Measurements from ENCODE around the gene SV2B. TPM values are rescaled to one million over a fixed set of nuclear protein-coding genes. Genes with fewer than 3 reads are reported as not detected.

The SV2B gene, protein sequence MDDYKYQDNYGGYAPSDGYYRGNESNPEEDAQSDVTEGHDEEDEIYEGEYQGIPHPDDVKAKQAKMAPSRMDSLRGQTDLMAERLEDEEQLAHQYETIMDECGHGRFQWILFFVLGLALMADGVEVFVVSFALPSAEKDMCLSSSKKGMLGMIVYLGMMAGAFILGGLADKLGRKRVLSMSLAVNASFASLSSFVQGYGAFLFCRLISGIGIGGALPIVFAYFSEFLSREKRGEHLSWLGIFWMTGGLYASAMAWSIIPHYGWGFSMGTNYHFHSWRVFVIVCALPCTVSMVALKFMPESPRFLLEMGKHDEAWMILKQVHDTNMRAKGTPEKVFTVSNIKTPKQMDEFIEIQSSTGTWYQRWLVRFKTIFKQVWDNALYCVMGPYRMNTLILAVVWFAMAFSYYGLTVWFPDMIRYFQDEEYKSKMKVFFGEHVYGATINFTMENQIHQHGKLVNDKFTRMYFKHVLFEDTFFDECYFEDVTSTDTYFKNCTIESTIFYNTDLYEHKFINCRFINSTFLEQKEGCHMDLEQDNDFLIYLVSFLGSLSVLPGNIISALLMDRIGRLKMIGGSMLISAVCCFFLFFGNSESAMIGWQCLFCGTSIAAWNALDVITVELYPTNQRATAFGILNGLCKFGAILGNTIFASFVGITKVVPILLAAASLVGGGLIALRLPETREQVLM
- polyA plus RNA-seq (2013), result not detected in 2 replicates

- H4K12ac ChIP-seq (ENCODE audit: low read depth, low read length), result no peak within 1 kb of the TSS
- H3K79me2 ChIP-seq (ENCODE audit: control insufficient read depth, insufficient read depth, low read length, poor library complexity), result no peaks in the 10 kb centered on the region
- H3K4me3 ChIP-seq (ENCODE audit: low read depth, low read length), result no peak within 1 kb of the TSS
- no peak within 1 kb of the TSS for H2BK5ac ChIP-seq (ENCODE audit: low read depth, low read length, poor library complexity)
- no CpG with 5 or more reads among the region's 64 CpGs for WGBS (ENCODE audit: extremely low coverage, insufficient coverage, insufficient read length)
- no peak within 1 kb of the TSS for H2BK120ac ChIP-seq (ENCODE audit: insufficient read depth, low read length, poor library complexity)
- no peak within 1 kb of the TSS for H3K4ac ChIP-seq (ENCODE audit: low read depth, low read length)
- peaks cover 35% of the 10 kb centered on the region for H3K27me3 ChIP-seq (ENCODE audit: insufficient read depth, low read length)
- no peaks in the 10 kb centered on the region for H3K36me3 ChIP-seq (ENCODE audit: control insufficient read depth in 1 of 2, insufficient read depth in 2 of 2, low read length in 2 of 2)
- no peaks in the 10 kb centered on the region for H3K79me1 ChIP-seq (ENCODE audit: low read length)
- peak within 1 kb of the TSS; percentile 37 for H3K23ac ChIP-seq (ENCODE audit: low read length)
- no peak within 1 kb of the TSS for H3K18ac ChIP-seq (ENCODE audit: low read length)
- peaks cover 0 to 9% of the 10 kb centered on the region in 2 experiments for H3K4me1 ChIP-seq (ENCODE audit: control insufficient read depth in 1 of 2, insufficient read depth in 2 of 2, low read length in 2 of 2)
- peaks cover 4% of the 10 kb centered on the region for H3K9me3 ChIP-seq (ENCODE audit: insufficient read depth, low read depth, low read length)
- no peak within 1 kb of the TSS for H3K14ac ChIP-seq (ENCODE audit: low read length)
- H4K91ac ChIP-seq (ENCODE audit: low read depth, low read length), result no peak within 1 kb of the TSS
- H4K8ac ChIP-seq (ENCODE audit: low read depth, low read length), result no peak within 1 kb of the TSS
- H2AK5ac ChIP-seq (ENCODE audit: low read length), result no peak within 1 kb of the TSS
- H3K9ac ChIP-seq (ENCODE audit: low read length), result no peak within 1 kb of the TSS
- H3K27ac ChIP-seq (ENCODE audit: low read depth, low read length), result no peak within 1 kb of the TSS
- DNase-seq, result peak; percentile 25 to 50
- peak within 1 kb of the TSS; percentile 60 for H3K4me2 ChIP-seq (ENCODE audit: low read length)
- no peak within 1 kb of the TSS for H2BK12ac ChIP-seq (ENCODE audit: low read length)
- H2AFZ ChIP-seq (ENCODE audit: insufficient read depth, low read length, poor library complexity), result no peak within 1 kb of the TSS
These were observed at the start of gene SV2B for GRCh38 chr15:91099995-91100813. SV2B (plus strand) TSS chr15:91100257; CDS start chr15:91226264, 126,007 bp downstream.

DNA sequence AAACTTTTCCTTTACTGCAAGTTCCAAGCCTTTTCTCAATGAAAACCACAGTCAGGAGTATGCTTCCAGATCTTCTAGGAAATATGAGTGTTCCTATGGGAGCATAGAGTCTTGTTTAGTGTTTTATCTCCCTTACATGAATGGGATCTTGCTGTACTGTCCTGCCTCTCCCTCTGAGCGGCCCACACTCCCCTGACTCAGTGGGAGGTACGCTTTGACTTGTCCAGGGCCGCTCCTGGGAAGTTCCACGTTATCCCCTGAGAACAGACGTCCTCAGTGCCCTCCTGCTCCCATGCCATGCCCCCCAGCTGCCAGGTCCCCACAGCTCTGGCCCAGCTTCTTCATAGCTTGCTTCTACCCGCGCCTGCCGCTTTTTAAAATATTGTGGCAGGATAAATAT lies 48.8 kb upstream of the SV2B start:
- Histone ChIP-seq H3K18ac (ENCODE audit: low read length) (no peak overlapping the region), H2BK5ac (ENCODE audit: low read depth, low read length, poor library complexity) (no peak overlapping the region), H3K4me3 (ENCODE audit: low read depth, low read length) (no peak overlapping the region), H2BK120ac (ENCODE audit: insufficient read depth, low read length, poor library complexity) (no peak overlapping the region), H3K4me1 (ENCODE audit: control insufficient read depth in 1 of 2, insufficient read depth in 2 of 2, low read length in 2 of 2) (no peaks in the 10 kb centered on the region), H2AFZ (ENCODE audit: insufficient read depth, low read length, poor library complexity) (no peak overlapping the region), H4K91ac (ENCODE audit: low read depth, low read length) (no peak overlapping the region), H3K27ac (ENCODE audit: low read depth, low read length) (no peak overlapping the region), H3K79me2 (ENCODE audit: control insufficient read depth, insufficient read depth, low read length, poor library complexity) (no peaks in the 10 kb centered on the region), H2AK5ac (ENCODE audit: low read length) (no peak overlapping the region), H3K36me3 (ENCODE audit: control insufficient read depth in 1 of 2, insufficient read depth in 2 of 2, low read length in 2 of 2) (no peaks in the 10 kb centered on the region), H3K9me3 (ENCODE audit: insufficient read depth, low read depth, low read length) (no peaks in the 10 kb centered on the region), H3K23ac (ENCODE audit: low read length) (no peak overlapping the region), H3K27me3 (ENCODE audit: insufficient read depth, low read length) (peaks cover 2% of the 10 kb centered on the region), H3K4ac (ENCODE audit: low read depth, low read length) (no peak overlapping the region), H3K14ac (ENCODE audit: low read length) (no peak overlapping the region), H3K9ac (ENCODE audit: low read length) (no peak overlapping the region), H4K12ac (ENCODE audit: low read depth, low read length) (no peak overlapping the region), H3K4me2 (ENCODE audit: low read length) (no peak overlapping the region), H3K79me1 (ENCODE audit: low read length) (no peaks in the 10 kb centered on the region), H4K8ac (ENCODE audit: low read depth, low read length) (no peak overlapping the region), H2BK12ac (ENCODE audit: low read length) (no peak overlapping the region)
- no peak for DNase-seq
- no CpG with 5 or more reads among the region's 8 CpGs for WGBS (ENCODE audit: extremely low coverage, insufficient coverage, insufficient read length)

- no peaks in the 10 kb centered on the region for H3K79me1 ChIP-seq (ENCODE audit: low read length)
- no peak overlapping the region for H4K91ac ChIP-seq (ENCODE audit: low read depth, low read length)
- no peak overlapping the region for H3K23ac ChIP-seq (ENCODE audit: low read length)
- H3K14ac ChIP-seq (ENCODE audit: low read length), result no peak overlapping the region
- no peak overlapping the region for H2AFZ ChIP-seq (ENCODE audit: insufficient read depth, low read length, poor library complexity)
- H3K27ac ChIP-seq (ENCODE audit: low read depth, low read length), result no peak overlapping the region
- no peak overlapping the region for H2BK120ac ChIP-seq (ENCODE audit: insufficient read depth, low read length, poor library complexity)
- no peaks in the 10 kb centered on the region for H3K36me3 ChIP-seq (ENCODE audit: control insufficient read depth in 1 of 2, insufficient read depth in 2 of 2, low read length in 2 of 2)
- H3K27me3 ChIP-seq (ENCODE audit: insufficient read depth, low read length), result peaks cover 2% of the 10 kb centered on the region
- H3K4me3 ChIP-seq (ENCODE audit: low read depth, low read length), result no peak overlapping the region
- H4K8ac ChIP-seq (ENCODE audit: low read depth, low read length), result no peak overlapping the region
- H3K4me2 ChIP-seq (ENCODE audit: low read length), result no peak overlapping the region
- H3K4ac ChIP-seq (ENCODE audit: low read depth, low read length), result no peak overlapping the region
- H2BK12ac ChIP-seq (ENCODE audit: low read length), result no peak overlapping the region
- no peak overlapping the region for H2BK5ac ChIP-seq (ENCODE audit: low read depth, low read length, poor library complexity)
- WGBS (ENCODE audit: extremely low coverage, insufficient coverage, insufficient read length), result no CpG with 5 or more reads among the region's 2 CpGs
- H2AK5ac ChIP-seq (ENCODE audit: low read length), result no peak overlapping the region
- no peaks in the 10 kb centered on the region for H3K79me2 ChIP-seq (ENCODE audit: control insufficient read depth, insufficient read depth, low read length, poor library complexity)
- no peak overlapping the region for H4K12ac ChIP-seq (ENCODE audit: low read depth, low read length)
- no peak overlapping the region for H3K9ac ChIP-seq (ENCODE audit: low read length)
- no peaks in the 10 kb centered on the region for H3K9me3 ChIP-seq (ENCODE audit: insufficient read depth, low read depth, low read length)
- no peaks in the 10 kb centered on the region for H3K4me1 ChIP-seq (ENCODE audit: control insufficient read depth in 1 of 2, insufficient read depth in 2 of 2, low read length in 2 of 2)
- H3K18ac ChIP-seq (ENCODE audit: low read length), result no peak overlapping the region
- no peak for DNase-seq
These were observed 45.2 kb upstream of the SV2B start for GRCh38 chr15:91054816-91055215.

- Histone ChIP-seq H3K4me2 (ENCODE audit: low read length) (no peak overlapping the region), H3K79me1 (ENCODE audit: low read length) (no peaks in the 10 kb centered on the region), H3K36me3 (ENCODE audit: control insufficient read depth in 1 of 2, insufficient read depth in 2 of 2, low read length in 2 of 2) (no peaks in the 10 kb centered on the region), H3K9ac (ENCODE audit: low read length) (no peak overlapping the region), H3K4me3 (ENCODE audit: low read depth, low read length) (no peak overlapping the region), H2BK120ac (ENCODE audit: insufficient read depth, low read length, poor library complexity) (no peak overlapping the region), H4K8ac (ENCODE audit: low read depth, low read length) (no peak overlapping the region), H3K9me3 (ENCODE audit: insufficient read depth, low read depth, low read length) (no peaks in the 10 kb centered on the region), H3K4me1 (ENCODE audit: control insufficient read depth in 1 of 2, insufficient read depth in 2 of 2, low read length in 2 of 2) (no peaks in the 10 kb centered on the region), H2AK5ac (ENCODE audit: low read length) (no peak overlapping the region), H4K12ac (ENCODE audit: low read depth, low read length) (no peak overlapping the region), H3K14ac (ENCODE audit: low read length) (no peak overlapping the region), H3K4ac (ENCODE audit: low read depth, low read length) (no peak overlapping the region), H3K27me3 (ENCODE audit: insufficient read depth, low read length) (peaks cover 2% of the 10 kb centered on the region), H3K79me2 (ENCODE audit: control insufficient read depth, insufficient read depth, low read length, poor library complexity) (no peaks in the 10 kb centered on the region), H4K91ac (ENCODE audit: low read depth, low read length) (no peak overlapping the region), H3K23ac (ENCODE audit: low read length) (no peak overlapping the region), H2BK5ac (ENCODE audit: low read depth, low read length, poor library complexity) (no peak overlapping the region), H2AFZ (ENCODE audit: insufficient read depth, low read length, poor library complexity) (no peak overlapping the region), H2BK12ac (ENCODE audit: low read length) (no peak overlapping the region), H3K18ac (ENCODE audit: low read length) (no peak overlapping the region), H3K27ac (ENCODE audit: low read depth, low read length) (no peak overlapping the region)
- DNase-seq, result peak; percentile 38 to 74
- no CpG with 5 or more reads among the region's 11 CpGs for WGBS (ENCODE audit: extremely low coverage, insufficient coverage, insufficient read length)
These were observed 44.3 kb upstream of the SV2B start for GRCh38 chr15:91055548-91056331.
